ENCODE results near the gene NTM. TPM values are rescaled to one million over a fixed set of nuclear protein-coding genes. Genes with fewer than 3 reads are reported as not detected.

NTM gene
- total and polyA plus RNA-seq, 2 donors (not counting 3 experiments of a cell fraction or from before 2014, with no cell fraction given): 1.00 to 1.1 TPM

DNA sequence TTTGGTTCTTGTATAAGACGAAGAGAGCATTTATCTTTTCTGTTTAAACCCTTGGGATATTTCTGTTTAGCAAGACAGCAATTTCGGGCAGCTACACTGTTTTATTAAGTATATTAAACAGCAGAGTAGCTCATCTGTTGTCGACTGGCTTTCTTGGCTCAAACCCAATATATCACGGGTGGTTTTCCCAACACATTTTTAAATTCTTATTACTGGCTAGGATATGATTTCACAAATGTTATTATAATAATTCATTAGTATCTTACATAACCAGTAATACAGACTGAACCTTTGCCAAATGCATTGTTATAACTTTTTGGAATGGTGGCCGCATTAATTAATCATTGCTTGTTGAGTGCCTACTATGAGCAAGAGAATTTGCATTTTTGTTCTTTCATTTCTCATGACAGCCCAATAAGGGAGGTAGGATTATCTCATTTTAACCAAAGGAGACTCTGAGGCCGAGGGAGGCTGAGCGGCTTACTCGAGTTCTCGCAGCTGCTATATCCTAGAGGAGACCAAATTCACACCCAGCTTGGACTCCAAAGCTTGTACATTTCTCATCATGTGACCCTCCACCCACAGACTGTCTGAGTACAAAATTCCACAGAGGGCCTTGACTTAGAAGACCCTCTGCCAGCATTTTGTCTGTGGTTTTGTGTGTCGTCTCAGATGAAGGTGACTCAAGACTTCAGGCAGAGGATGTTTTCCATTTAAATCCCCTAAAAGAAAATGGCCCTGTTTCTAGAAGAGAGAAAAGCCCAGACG, 304.9 kb downstream of the NTM start:
- ChIA-PET POLR2A (no interaction called here), CTCF (interaction anchor here (1.1 to 2.7 kb wide), 20 partner anchors 9 to 1266 kb away, joined by 3 to 74 read pairs (median 10); partner anchors contain the start of gene SNX19)
- TF ChIP-seq GATA2 (IDR thresholded peaks at IDR 0.05; ENCODE audit: insufficient read depth, insufficient read length, low read depth, low read length): no peak
- no peak for TF ChIP-seq FOS (IDR thresholded peaks at IDR 0.05; ENCODE audit: borderline replicate concordance, insufficient read depth, low read length)
- no peak for TF ChIP-seq POLR2AphosphoS5 (IDR thresholded peaks at IDR 0.05; ENCODE audit: insufficient read depth, low read depth, low read length)
- TF ChIP-seq MYC (IDR thresholded peaks at IDR 0.05; ENCODE audit: low read depth, low read length): no peak
- TF ChIP-seq, protein P1, sequence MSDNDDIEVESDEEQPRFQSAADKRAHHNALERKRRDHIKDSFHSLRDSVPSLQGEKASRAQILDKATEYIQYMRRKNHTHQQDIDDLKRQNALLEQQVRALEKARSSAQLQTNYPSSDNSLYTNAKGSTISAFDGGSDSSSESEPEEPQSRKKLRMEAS (IDR thresholded peaks at IDR 0.05; ENCODE audit: insufficient read depth, insufficient read length): no peak
- no peak for TF ChIP-seq JUN (IDR thresholded peaks at IDR 0.05; ENCODE audit: borderline replicate concordance, insufficient read depth, insufficient read length, low read depth)
- no peak for TF ChIP-seq EZH2 (IDR thresholded peaks at IDR 0.05; ENCODE audit: borderline replicate concordance, low read depth, low read length, severe bottlenecking)
- no peak for TF ChIP-seq POLR2A (IDR thresholded peaks at IDR 0.05; ENCODE audit: low read depth, low read length)
- TF ChIP-seq, protein P2, sequence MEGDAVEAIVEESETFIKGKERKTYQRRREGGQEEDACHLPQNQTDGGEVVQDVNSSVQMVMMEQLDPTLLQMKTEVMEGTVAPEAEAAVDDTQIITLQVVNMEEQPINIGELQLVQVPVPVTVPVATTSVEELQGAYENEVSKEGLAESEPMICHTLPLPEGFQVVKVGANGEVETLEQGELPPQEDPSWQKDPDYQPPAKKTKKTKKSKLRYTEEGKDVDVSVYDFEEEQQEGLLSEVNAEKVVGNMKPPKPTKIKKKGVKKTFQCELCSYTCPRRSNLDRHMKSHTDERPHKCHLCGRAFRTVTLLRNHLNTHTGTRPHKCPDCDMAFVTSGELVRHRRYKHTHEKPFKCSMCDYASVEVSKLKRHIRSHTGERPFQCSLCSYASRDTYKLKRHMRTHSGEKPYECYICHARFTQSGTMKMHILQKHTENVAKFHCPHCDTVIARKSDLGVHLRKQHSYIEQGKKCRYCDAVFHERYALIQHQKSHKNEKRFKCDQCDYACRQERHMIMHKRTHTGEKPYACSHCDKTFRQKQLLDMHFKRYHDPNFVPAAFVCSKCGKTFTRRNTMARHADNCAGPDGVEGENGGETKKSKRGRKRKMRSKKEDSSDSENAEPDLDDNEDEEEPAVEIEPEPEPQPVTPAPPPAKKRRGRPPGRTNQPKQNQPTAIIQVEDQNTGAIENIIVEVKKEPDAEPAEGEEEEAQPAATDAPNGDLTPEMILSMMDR (IDR thresholded peaks at IDR 0.05; ENCODE audit: extremely low read depth in 1 of 2, insufficient read depth in 1 of 2, low read depth in 1 of 2, low read length in 2 of 2): no peak
- Histone ChIP-seq H3K9ac (replicated peaks; ENCODE audit: extremely low read depth, insufficient read depth, low read length) (no peak overlapping the region), H3K9me1 (replicated peaks; ENCODE audit: control insufficient read depth, extremely low read depth, insufficient read depth, low read length) (no peaks in the 10 kb centered on the region), H3K9me3 (replicated peaks; ENCODE audit: control insufficient read depth, insufficient read depth, low read length) (no peaks in the 10 kb centered on the region), H2AFZ (ENCODE audit: low read depth, low read length) (no peak overlapping the region), H3K27ac (ENCODE audit: insufficient read depth, low read depth, low read length) (no peak overlapping the region), H3K27me3 (ENCODE audit: control insufficient read depth in 2 of 2, insufficient read depth in 2 of 2, low read length in 2 of 2) (peaks cover 0 to 4% of the 10 kb centered on the region in 2 experiments), H3K36me3 (ENCODE audit: control insufficient read depth in 2 of 2, extremely low read depth in 1 of 2, insufficient read depth in 2 of 2, low read length in 2 of 2) (no peaks in the 10 kb centered on the region), H3K4me1 (ENCODE audit: control insufficient read depth, extremely low read depth, insufficient read depth, low read length) (no peaks in the 10 kb centered on the region), H3K4me3 (replicated peaks in 1 of 3; ENCODE audit: insufficient read depth in 1 of 3, low read depth in 1 of 3, low read length in 3 of 3) (no peak overlapping the region), H4K20me1 (replicated peaks; ENCODE audit: control insufficient read depth, extremely low read depth, insufficient read depth, low read length) (no peaks in the 10 kb centered on the region), H3K4me2 (ENCODE audit: insufficient read depth, low read length) (no peak overlapping the region), H3K79me2 (ENCODE audit: control insufficient read depth, insufficient read depth, low read length) (no peaks in the 10 kb centered on the region)
- DNase-seq (ENCODE audit: low read depth, low spot score) (no peak), FAIRE-seq (no peak)
- intact Hi-C loops (cut with micrococcal nuclease) (loop anchor here (10.0 kb wide), 1 partner anchor 641 kb away; no protein-coding TSS in a partner anchor), dilution Hi-C loops (cut with MboI; ENCODE audit: extremely low pct_ligation_motif_present, low sequenced_read_pairs) (no loop called here)
- no TSS peak for BruUV-seq (replicated peaks)

Measured in endothelial cell of umbilical vein (primary cell).